GM21723 (cell line): Measurements from ENCODE around the gene MAGEF1.

ENCODE experiments used
- ATAC-seq: cut with Tn5 transposase; IDR thresholded peaks from one replicate; pipeline ENCODE4 v1.9.1; 2021; ENCODE audit warnings: mild to moderate bottlenecking, moderate library complexity; ENCODE audit not compliant: unreplicated experiment

Gene MAGEF1

GRCh38 chr3:184691397-184692231 lies 20.2 kb downstream of the MAGEF1 start:
- ATAC-seq = no peak

GRCh38 chr3:184690192-184690883 lies 21.5 kb downstream of the MAGEF1 start:
- no peak for ATAC-seq

- no peak for ATAC-seq
These were observed 23.0 kb downstream of the MAGEF1 start for GRCh38 chr3:184688882-184689271.

- ATAC-seq = no peak
These were observed 23.5 kb downstream of the MAGEF1 start for GRCh38 chr3:184688251-184688881.

GRCh38 chr3:184687363-184688015 lies 24.4 kb downstream of the MAGEF1 start:
- no peak for ATAC-seq

- no peak for ATAC-seq
These were observed 26.2 kb downstream of the MAGEF1 start for GRCh38 chr3:184685646-184686045.

GRCh38 chr3:184685055-184685454 lies 26.8 kb downstream of the MAGEF1 start:
- ATAC-seq = no peak

- ATAC-seq = no peak
These were observed 27.8 kb downstream of the MAGEF1 start for GRCh38 chr3:184683900-184684560.

- ATAC-seq = no peak
These were observed 28.6 kb downstream of the MAGEF1 start for GRCh38 chr3:184683234-184683633.

- no peak for ATAC-seq
These were observed 29.2 kb downstream of the MAGEF1 start for GRCh38 chr3:184682671-184683070.

- no peak for ATAC-seq
These were observed 31.2 kb downstream of the MAGEF1 start for GRCh38 chr3:184680385-184681345.

GRCh38 chr3:184679056-184679816 lies 32.6 kb downstream of the MAGEF1 start:
- no peak for ATAC-seq

GRCh38 chr3:184678317-184679055 lies 33.4 kb downstream of the MAGEF1 start:
- ATAC-seq = no peak

GRCh38 chr3:184677344-184678316 lies 34.2 kb downstream of the MAGEF1 start:
- ATAC-seq = no peak

- ATAC-seq = no peak
These were observed 34.9 kb downstream of the MAGEF1 start for GRCh38 chr3:184676927-184677326.

- no peak for ATAC-seq
These were observed 37.2 kb downstream of the MAGEF1 start for GRCh38 chr3:184674626-184675025.
